GM12874 (cell line): ENCODE results near the gene GLO1.

ENCODE experiments used
- TF ChIP-seq, protein P1 (sequence below): IDR thresholded peaks from 2 replicates; pipeline ENCODE4 v1.5.1; 2011; ENCODE audit warnings: low read depth, mild to moderate bottlenecking, control low read depth, low read length, moderate library complexity; ENCODE audit not compliant: insufficient read depth

The GLO1 gene

DNA sequence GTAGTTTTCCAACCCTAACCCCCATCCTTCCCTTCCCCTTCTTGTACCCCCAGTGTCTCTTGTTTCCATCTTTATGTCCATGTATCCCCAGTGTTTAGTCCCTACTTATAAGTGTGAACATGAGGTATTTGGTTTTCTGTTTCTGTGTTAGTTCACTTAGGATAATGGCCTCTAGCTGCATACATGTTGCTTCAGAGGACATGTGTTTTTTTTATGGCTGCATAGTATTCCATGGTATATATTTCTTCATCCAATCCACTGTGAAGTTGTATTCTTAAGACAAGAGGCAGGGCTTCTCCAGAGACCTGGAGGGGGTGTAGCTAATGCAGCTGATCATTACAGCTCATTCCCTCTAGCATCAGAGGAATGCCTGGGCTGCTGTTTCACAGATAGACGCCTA, 16.4 kb upstream of the GLO1 start:
- TF ChIP-seq, protein P1, sequence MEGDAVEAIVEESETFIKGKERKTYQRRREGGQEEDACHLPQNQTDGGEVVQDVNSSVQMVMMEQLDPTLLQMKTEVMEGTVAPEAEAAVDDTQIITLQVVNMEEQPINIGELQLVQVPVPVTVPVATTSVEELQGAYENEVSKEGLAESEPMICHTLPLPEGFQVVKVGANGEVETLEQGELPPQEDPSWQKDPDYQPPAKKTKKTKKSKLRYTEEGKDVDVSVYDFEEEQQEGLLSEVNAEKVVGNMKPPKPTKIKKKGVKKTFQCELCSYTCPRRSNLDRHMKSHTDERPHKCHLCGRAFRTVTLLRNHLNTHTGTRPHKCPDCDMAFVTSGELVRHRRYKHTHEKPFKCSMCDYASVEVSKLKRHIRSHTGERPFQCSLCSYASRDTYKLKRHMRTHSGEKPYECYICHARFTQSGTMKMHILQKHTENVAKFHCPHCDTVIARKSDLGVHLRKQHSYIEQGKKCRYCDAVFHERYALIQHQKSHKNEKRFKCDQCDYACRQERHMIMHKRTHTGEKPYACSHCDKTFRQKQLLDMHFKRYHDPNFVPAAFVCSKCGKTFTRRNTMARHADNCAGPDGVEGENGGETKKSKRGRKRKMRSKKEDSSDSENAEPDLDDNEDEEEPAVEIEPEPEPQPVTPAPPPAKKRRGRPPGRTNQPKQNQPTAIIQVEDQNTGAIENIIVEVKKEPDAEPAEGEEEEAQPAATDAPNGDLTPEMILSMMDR: no peak

DNA sequence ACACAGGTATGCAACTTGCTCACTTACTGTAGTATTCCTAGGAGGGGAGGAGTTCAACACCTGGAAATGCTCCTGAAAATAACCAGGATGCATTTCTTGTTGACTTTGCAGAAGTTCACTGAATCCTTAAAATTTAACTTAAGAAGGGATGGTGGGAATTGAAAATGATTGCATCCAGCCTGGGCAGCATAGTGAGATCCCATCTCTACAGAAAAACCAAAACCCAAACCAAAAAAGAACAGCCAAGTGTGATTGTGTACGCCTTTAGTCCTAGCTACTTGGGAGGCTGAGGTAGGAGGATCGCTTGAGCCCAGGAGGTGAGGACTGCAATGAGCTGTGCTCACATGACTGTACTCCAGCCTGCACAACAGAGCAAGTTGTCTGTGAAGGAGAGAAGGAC, 13.9 kb upstream of the GLO1 start:
- TF ChIP-seq, protein P1: no peak

DNA sequence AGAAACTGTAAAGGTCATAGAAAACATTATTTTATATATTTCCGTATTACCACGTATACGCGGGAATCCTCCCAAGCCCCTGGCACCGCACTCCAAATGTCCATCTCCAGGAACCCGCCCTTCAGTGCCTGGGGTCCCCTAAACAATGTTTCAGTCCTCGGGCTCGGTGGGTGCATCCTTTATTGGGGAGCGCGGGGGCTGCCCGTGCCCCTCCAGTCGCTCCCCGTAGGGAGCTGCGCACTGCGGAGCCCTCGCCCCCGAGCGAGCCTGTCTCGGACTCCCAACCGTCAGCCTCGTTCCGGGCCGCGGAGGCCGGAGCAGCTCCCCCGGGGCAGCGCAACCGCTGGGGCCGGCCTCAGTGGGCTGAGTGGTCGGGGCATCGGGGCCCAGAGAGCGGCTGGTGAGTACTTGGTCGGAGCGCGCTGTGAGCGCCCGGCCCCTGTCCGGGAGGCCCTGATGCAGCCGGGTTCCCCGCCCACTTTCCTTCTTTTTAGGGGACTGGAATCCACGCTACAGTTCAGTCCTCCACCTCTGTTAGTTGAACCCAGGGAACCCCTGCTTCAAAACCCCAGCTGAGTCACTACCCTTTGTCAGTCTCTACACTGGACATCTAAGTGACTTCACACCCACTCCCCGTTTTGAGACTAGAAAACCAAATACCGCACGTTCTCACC, 12.2 kb upstream of the GLO1 start, which contains the start of gene DNAH8:
DNAH8 (plus strand) TSS at position 296 of the 674 bp plus-strand sequence. CDS start 7,499 bp downstream, outside the sequence.
- TF ChIP-seq, protein P1: no peak

DNA sequence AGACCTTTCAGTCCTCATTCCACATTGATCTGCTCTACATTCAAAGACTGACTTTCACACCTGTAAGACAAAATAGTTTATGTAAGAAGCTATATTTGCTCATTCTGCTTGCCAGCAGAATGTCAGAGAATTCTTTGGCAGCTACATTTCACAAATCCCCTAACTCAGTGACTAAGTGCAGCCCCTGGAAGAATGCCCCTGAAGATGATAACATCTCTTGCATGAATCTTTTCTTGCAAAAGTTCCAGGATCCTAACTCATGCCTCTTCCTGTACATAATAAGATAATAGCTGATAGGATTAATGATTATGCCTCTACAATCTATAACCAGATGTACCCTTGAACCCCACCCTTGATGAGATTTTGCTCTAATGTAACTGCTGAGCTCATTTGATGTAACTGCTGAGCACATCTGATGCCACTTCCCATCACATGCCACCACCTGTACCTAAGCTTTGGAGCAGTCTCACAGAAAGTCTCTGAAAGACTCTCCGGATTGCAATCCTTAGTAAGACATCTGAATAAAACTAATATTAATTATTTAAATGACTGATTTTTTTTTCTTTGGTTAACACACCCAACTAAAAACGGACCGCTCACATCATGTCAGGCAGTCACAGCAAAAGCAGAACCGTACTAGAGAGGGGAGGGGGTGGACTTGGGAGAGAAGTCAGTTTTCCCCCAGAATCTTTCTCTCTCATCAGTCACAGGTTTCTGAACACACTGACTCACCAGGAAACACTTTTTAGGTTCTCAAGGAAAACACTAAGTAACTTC, 11.5 kb upstream of the GLO1 start:
- TF ChIP-seq, protein P1: no peak

DNA sequence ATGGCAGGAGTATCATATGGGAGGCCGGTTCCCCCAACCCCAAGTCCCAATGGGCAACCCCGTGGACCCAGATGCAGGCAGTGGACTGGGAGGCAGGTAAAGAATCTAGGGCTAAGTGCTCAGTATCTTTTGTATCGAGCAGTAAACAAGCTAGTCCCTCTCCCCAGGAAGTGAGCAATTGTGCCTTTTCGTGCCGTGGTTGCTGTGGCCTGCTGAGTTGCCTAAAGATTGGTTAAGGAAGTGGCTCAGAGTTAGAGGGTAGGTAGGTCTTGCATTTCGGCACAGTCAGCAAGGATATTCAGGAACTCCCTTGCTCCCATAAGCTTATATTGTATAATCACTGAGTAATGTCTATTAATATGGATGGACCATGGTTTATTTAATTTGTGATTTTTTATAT, 10.9 kb upstream of the GLO1 start:
- TF ChIP-seq, protein P1: no peak

DNA sequence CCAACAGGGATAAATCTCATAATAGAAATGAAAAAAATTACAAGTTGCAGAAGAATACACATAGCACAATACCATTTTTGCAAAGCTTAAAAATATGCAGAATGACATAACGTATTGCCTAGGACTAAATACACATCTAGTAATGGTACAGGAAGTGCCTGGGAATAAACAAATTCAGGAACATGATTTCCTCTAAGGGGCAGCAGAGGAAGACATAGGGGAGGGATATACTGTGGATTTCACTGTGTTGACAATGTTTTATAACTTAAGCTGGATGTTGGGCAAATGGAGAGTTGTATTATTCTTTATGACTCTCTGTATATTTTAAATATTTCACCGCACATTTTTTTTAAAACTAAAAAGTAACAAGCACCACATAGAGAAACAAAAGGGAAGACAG, 5.6 kb upstream of the GLO1 start:
- TF ChIP-seq, protein P1: no peak

DNA sequence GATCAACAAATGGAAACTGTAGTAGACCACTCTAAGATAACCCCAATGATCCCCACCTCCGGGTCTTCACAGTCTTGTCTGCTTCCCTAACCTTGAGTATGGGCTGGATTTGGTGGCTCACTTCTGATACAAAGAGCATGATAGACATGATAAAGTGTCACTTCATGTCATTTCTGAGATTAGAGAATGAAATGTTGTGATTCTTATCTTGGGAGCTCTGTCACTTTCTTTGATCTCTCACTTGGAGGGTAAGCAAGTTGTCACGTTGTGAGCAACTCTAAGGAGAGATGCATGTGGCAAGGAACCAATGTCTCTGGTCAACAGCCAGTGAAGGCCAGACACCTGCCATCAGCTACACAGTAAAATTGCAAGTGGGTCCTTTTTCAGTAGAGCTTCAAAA, 3.0 kb upstream of the GLO1 start:
- TF ChIP-seq, protein P1: no peak
